Stomach (tissue), 4 donors: Measurements from ENCODE around the gene GPC2.

Experiments
- CTCF ChIP-seq, 7 experiments: fragments of 450-650 bp in 4 of 7; fragments of 200-600 bp in 3 of 7; sonication (generic) in 3 of 7; IDR thresholded peaks; one replicate each; pipeline ENCODE4 v1.5.1; 2016 to 2019; ENCODE audit warnings: antibody characterized with exemption in 7 of 7, control low read depth in 2 of 7, mild to moderate bottlenecking in 1 of 7
- EP300 ChIP-seq: sonication (generic); formaldehyde crosslinking; IDR thresholded peaks from one replicate; pipeline ENCODE4 v1.6.1; 2017; ENCODE audit warnings: antibody characterized with exemption
- POLR2A ChIP-seq, 4 donors: fragments of 450-650 bp; IDR thresholded peaks; one replicate each; pipeline ENCODE4 v1.6.1; 2016; ENCODE audit warnings: antibody characterized with exemption in 4 of 4, control low read depth in 2 of 4, mild to moderate bottlenecking in 1 of 4, moderate library complexity in 1 of 4
- POLR2AphosphoS5 ChIP-seq, 3 donors: sonication (generic); formaldehyde crosslinking; IDR thresholded peaks; one replicate each; pipeline ENCODE4 v1.6.1; 2016; ENCODE audit warnings: antibody characterized with exemption in 3 of 3

GRCh38 chr7:100127866-100128636 lies 49.1 kb downstream of the GPC2 start:
- TF ChIP-seq CTCF (IDR thresholded peaks at IDR 0.05), result no peak
- TF ChIP-seq POLR2AphosphoS5 (IDR thresholded peaks at IDR 0.05), result no peak
- no peak for TF ChIP-seq EP300
- TF ChIP-seq POLR2A (IDR thresholded peaks at IDR 0.05), result no peak
